IPS-18a (cell line): ENCODE measurements around the gene VGLL2.

Experiments used
- H3K27ac ChIP-seq: one replicate; pipeline ENCODE4 v1.5.1; 2013; ENCODE audit warnings: low read length
- H3K27me3 ChIP-seq: one replicate; pipeline ENCODE4 v1.6.1; 2013; ENCODE audit warnings: mild to moderate bottlenecking, low read length; ENCODE audit not compliant: control insufficient read depth, insufficient read depth
- H3K36me3 ChIP-seq: one replicate; pipeline ENCODE4 v1.6.1; 2013; ENCODE audit warnings: low read depth, low read length; ENCODE audit not compliant: control insufficient read depth
- H3K4me1 ChIP-seq: one replicate; pipeline ENCODE4 v1.6.1; 2013; ENCODE audit warnings: low read depth, low read length; ENCODE audit not compliant: control insufficient read depth
- H3K4me3 ChIP-seq: one replicate; pipeline ENCODE4 v1.5.1; 2013; ENCODE audit warnings: low read length
- H3K9ac ChIP-seq: one replicate; pipeline ENCODE4 v1.6.1; 2013; ENCODE audit warnings: mild to moderate bottlenecking, low read length, moderate library complexity
- H3K9me3 ChIP-seq: one replicate; pipeline ENCODE4 v1.6.1; 2013; ENCODE audit warnings: low read depth, low read length; ENCODE audit not compliant: control insufficient read depth

Gene VGLL2

GRCh38 chr6:117304446-117304845, 39.1 kb downstream of the VGLL2 start:
- Histone ChIP-seq H3K9me3 (no peaks in the 10 kb centered on the region), H3K27me3 (no peaks in the 10 kb centered on the region), H3K27ac (no peak overlapping the region), H3K4me3 (no peak overlapping the region), H3K9ac (no peak overlapping the region), H3K4me1 (no peaks in the 10 kb centered on the region), H3K36me3 (no peaks in the 10 kb centered on the region)

GRCh38 chr6:117306227-117306790, 41.0 kb downstream of the VGLL2 start:
- no peak overlapping the region for H3K4me3 ChIP-seq
- no peak overlapping the region for H3K27ac ChIP-seq
- H3K27me3 ChIP-seq: no peaks in the 10 kb centered on the region

GRCh38 chr6:117307655-117308054, 42.3 kb downstream of the VGLL2 start:
- Histone ChIP-seq H3K4me1 (no peaks in the 10 kb centered on the region), H3K27me3 (no peaks in the 10 kb centered on the region), H3K36me3 (no peaks in the 10 kb centered on the region), H3K27ac (no peak overlapping the region), H3K4me3 (no peak overlapping the region), H3K9ac (no peak overlapping the region), H3K9me3 (no peaks in the 10 kb centered on the region)

More at GRCh38 chr6:117306227-117306790, 41.0 kb downstream of the VGLL2 start:
- Histone ChIP-seq H3K36me3 (no peaks in the 10 kb centered on the region), H3K9me3 (no peaks in the 10 kb centered on the region), H3K9ac (no peak overlapping the region), H3K4me1 (no peaks in the 10 kb centered on the region)

GRCh38 chr6:117309069-117309468, 43.7 kb downstream of the VGLL2 start:
- Histone ChIP-seq H3K27ac (no peak overlapping the region), H3K4me3 (no peak overlapping the region), H3K4me1 (no peaks in the 10 kb centered on the region)

GRCh38 chr6:117309611-117310010, 44.3 kb downstream of the VGLL2 start:
- Histone ChIP-seq H3K4me3 (no peak overlapping the region), H3K27me3 (no peaks in the 10 kb centered on the region), H3K9ac (no peak overlapping the region), H3K9me3 (no peaks in the 10 kb centered on the region), H3K36me3 (no peaks in the 10 kb centered on the region), H3K27ac (no peak overlapping the region), H3K4me1 (no peaks in the 10 kb centered on the region)

More at GRCh38 chr6:117309069-117309468, 43.7 kb downstream of the VGLL2 start:
- H3K36me3 ChIP-seq: no peaks in the 10 kb centered on the region
- no peaks in the 10 kb centered on the region for H3K9me3 ChIP-seq
- H3K9ac ChIP-seq: no peak overlapping the region
- H3K27me3 ChIP-seq: no peaks in the 10 kb centered on the region

- no peaks in the 10 kb centered on the region for H3K36me3 ChIP-seq
- H3K27ac ChIP-seq: no peak overlapping the region
- H3K4me3 ChIP-seq: no peak overlapping the region
- H3K9ac ChIP-seq: no peak overlapping the region
- no peaks in the 10 kb centered on the region for H3K4me1 ChIP-seq
- H3K9me3 ChIP-seq: no peaks in the 10 kb centered on the region
- no peaks in the 10 kb centered on the region for H3K27me3 ChIP-seq
Observed at GRCh38 chr6:117311310-117311709, 46.0 kb downstream of the VGLL2 start.

- Histone ChIP-seq H3K36me3 (no peaks in the 10 kb centered on the region), H3K9me3 (no peaks in the 10 kb centered on the region), H3K4me3 (no peak overlapping the region), H3K9ac (no peak overlapping the region), H3K4me1 (no peaks in the 10 kb centered on the region), H3K27ac (no peak overlapping the region), H3K27me3 (no peaks in the 10 kb centered on the region)
Observed at GRCh38 chr6:117311726-117312125, 46.4 kb downstream of the VGLL2 start.

GRCh38 chr6:117317261-117317660, 51.9 kb downstream of the VGLL2 start:
- H3K36me3 ChIP-seq: no peaks in the 10 kb centered on the region
- no peak overlapping the region for H3K4me3 ChIP-seq
- no peaks in the 10 kb centered on the region for H3K9me3 ChIP-seq
- H3K4me1 ChIP-seq: peaks cover 5% of the 10 kb centered on the region
- H3K27me3 ChIP-seq: no peaks in the 10 kb centered on the region
- no peak overlapping the region for H3K27ac ChIP-seq
- H3K9ac ChIP-seq: no peak overlapping the region
